ENCODE results near the gene OTUD7B.
"Not testable (repeated sequence)": the region's sequence is repeated elsewhere in the genome, so short reads cannot be mapped to it uniquely, and the experiment has no call there.

OTUD7B gene

DNA sequence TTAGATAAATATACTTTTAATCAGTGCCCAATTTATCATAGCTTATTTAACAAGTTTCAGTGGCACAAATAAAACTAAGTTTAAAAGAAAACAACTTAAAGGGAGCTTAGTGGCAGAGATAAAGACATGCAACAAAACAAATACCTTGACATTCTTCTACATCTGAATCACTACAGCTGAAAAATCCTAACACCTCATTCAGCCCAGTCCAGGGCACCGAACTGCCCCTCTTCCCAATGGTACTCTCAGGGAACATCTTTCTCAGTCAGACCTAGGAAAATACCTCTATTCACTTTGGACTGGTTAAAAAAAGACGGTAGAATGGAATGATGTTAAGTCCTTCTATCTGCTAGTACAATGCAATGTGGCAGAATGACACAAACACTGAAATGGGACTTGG lies 8.3 kb downstream of the OTUD7B start:
- no peak for DNase-seq (ENCODE audit: low read depth)

DNA sequence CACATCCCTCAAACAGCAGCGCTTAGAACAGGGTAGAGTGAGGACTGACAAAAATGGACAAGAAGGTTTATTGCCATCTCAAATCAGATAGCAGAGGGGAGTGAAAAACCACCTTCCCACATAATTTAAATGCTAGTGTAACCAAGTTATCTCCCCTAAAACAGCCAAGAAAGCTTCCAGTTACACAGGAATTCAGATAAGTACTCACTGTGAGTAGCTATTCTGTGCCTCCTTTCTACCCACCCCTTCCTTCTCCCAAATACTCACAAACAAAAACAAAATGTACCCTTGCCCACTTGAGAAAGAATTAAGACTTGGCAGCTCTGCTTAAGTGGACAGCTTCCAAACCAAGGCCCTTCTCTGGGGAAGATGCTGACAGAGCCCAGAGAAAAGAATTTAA lies 9.1 kb downstream of the OTUD7B start:
- no peak for DNase-seq (ENCODE audit: low read depth)

DNA sequence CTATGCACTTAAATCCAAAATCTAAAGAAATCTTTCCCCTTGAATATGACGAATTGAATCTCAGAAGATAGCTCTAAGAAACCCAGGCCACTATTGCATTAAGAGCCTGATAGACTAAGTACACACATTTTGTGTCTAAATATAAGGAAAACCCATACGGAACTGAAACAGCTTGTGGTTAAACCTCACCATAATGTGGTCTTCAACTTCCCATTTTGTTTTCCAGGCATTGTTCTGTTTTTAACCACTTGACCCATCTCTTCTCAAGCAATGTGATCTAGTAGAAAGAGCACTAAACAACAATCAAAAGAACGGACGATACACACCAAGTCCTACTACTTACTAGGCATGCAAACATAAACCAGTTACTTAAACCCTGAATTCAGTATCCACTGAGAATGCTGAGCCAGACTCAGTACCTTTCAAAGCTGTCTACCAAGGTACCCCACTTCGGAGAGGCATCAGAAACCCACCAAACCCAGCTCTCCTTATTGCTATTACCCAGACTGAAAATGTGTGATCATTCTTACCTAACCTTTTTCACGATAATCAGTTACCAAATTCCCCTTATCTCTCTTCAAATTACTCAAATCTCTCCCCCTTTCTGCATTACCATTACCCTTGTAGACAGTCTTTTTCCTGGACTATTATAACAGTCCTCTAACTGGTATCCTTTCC lies 12.8 kb downstream of the OTUD7B start:
- DNase-seq (ENCODE audit: low read depth): no peak

DNA sequence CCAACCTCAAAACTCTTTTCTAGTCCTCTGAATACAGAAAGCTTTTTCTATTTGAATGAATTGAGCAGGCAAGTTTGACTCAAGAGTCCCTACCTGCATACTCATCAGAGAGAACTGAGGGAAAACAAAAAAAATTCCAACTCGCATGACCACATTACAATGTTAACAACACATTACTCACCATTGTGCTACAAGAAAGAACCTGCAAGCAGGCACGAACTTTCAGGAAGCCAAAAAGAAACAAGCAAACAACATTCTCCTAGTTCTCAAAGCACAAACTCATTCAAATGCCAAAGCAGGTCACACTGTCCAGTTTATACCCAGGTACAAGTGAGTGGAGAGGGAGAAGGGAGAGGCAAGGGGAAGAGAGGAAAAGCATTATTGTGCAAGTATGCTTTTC lies 14.6 kb downstream of the OTUD7B start:
- no peak for DNase-seq (ENCODE audit: low read depth)

DNA sequence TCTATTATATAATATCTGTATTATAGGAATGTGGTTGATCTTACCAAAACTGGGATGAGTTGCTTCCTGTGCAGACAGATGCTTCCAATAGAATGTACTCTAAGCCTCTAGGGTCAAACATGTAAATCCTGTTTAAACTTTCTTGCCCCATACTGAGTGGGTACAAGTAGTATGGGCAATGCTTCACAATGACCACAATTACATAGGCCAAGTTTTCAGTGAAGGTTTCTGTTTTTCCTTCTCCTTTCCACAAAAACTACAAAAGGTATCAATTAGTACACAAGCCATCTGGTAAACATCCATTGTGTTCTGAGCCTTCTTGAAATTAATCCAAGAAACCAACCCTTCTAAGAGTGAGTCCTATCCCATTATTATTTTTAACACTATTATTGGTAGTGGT lies 16.8 kb downstream of the OTUD7B start:
- DNase-seq (ENCODE audit: low read depth): no peak

DNA sequence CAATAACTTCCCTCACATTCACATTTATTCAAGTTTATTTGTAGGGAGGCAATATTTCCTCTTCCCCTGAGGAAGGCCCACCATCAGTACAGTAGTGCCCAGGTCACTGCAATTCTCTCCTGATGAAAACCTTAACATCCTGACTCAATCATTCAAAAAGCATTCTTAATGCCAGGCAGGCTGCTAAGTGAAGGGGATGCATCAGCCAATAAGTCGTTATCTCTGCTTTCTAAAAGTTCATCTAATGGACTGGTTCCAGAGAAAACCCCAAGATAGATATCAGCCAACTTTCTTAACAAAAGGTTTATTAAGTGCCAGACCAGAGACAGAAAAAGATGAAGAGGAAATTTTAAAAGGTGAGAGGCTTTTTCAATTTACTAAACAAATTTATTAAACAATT lies 17.3 kb downstream of the OTUD7B start:
- no peak for DNase-seq (ENCODE audit: low read depth)

DNA sequence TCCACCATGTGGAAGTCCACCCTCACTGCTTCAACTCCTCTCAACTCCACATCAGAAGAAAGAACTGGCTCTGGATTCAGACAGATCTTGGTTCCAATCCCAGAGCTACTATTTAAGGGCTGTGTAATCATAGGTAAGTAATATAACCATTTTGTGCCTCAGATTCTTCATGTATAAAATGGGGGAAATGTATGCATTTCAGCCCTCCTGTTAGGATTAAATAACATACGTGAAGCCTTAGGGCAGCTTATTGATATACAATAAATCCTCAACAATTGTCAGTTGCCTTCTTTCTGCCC lies 23.3 kb downstream of the OTUD7B start:
- no peak for DNase-seq (ENCODE audit: low read depth)

DNA sequence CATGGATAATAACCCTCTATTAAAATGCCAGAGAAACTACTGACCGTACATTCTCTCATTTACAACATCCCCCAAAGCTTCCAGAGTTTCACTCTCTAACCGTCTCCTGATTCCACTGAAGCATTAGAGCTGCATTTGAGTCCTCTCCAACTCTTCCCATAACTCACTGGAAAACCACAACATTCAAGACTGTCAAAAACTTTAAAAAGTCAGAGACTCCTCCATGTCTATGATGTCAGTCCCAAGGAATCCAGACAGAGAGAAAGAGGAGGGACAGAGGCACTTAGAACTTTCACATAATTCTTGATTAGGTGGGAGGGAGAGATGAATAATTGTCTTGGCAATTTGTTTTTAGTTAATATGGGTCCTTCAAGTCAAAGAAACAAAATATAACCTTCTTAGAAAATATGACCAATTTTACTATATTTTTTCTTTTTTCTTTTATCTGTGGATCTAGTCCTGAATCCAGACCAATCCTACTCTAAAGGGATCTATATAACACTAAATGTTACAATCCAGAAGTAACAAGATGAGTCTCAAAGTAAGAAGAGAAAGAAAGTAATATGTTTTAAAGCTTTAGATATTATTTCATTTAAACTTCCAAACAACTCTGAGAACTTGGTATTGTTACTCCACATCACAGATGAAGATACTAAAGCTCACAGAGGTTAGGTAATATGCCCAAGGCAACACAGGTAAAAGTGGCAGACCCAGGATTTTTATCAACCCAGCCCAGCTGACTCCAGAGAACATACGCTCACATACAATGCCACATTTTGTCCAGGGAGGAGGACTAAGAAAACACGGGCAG lies 23.8 kb downstream of the OTUD7B start:
- DNase-seq (ENCODE audit: low read depth): peak; percentile 91

DNA sequence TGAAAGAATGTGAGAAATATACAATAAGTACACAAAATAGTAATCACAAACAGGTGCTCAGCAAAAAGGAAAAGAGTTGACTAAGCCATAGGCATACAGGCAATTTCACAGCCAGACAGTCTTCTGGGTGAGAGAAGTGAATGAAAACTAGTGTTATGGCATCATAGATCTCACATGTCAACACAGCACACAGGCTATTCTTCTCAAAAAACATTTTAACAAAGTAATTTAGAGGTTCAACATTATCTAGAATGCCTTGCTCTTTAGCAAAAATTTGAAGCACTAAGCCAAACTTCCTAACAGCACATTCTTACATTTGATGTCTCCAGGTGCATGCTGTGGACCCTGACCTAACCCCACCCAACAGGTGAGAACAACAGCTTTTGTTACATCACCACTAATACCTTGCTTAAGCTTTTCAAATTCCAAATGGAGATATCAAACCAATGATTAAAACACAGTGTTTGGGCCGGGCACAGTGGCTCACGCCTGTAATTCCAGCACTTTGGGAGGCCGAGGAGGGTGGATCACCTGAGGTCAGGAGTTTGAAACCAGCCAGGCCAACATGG lies 30.5 kb downstream of the OTUD7B start:
- DNase-seq (ENCODE audit: low read depth): no peak

DNA sequence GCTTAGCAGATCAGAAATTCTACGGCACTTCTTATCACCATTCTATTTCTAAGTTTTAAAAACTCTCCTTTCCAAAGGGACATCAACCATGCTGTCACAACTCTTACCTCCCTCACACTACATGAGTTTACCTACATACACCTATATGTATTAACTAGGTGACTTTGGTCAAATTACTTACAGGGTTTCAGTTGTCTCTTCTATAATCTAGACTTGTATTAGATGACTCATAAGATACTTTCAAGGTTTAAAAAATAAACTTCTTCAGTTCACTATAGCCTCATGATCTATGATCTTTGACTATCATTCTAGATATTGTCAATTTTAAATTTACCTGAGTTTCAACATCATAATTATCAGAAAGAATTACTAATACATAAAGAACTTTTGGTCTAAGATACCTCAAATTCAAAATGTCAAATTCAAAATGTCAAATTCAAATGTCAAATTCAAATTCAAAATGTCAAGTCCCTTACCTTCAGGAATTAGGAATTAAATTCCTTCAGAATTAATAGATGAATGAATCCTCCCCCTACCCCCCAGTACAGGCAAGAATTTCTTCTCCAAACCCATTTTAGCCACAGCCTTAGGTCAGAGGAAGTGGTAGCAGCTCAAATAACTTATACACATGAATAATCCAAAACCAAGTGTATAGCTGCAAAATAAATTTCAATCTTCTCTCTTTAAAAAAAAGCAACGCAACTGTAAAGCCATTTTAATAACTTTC lies 31.1 kb downstream of the OTUD7B start:
- no peak for DNase-seq (ENCODE audit: low read depth)

DNA sequence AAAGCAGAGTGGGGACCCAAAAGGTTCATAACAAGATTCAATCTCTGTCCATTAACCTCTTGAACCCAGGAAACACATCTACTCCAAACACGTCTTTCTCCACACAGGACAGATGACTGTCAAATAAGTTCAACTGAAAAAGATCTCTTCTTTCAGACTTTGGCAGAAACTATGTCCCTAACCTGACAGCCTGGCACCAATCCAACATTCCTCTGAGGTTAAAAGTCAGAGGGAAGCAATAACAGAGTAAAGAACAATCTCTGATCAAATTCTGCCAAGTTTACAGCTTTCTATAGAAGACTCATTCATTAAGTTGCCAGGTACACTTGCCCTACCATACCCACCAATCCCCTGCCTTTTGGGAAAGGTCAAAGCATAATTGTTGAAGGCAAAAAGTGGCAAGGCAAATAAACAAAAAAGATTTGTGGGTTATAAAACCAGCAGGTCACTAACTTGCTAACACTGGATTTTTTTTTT lies 31.9 kb downstream of the OTUD7B start:
- no peak for DNase-seq (ENCODE audit: low read depth)

DNA sequence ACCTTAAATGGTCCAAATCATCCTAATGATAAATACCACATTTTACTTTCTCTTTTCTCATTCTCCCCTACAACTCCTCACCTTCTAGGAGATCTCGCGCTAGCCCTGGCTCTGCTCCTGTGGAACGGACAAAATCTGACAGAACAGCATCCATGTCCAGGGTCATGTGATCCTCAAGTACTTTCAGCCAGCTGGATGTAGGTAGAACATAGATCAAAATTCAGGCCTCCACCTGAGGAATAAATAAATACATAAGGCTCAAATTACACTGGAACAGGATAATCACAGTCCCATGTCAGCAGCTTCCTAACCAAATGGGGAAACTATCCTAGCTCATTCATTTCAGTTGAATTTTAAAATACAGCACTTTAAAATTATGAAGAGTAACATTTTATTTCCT lies 33.2 kb downstream of the OTUD7B start:
- no peak for DNase-seq (ENCODE audit: low read depth)

DNA sequence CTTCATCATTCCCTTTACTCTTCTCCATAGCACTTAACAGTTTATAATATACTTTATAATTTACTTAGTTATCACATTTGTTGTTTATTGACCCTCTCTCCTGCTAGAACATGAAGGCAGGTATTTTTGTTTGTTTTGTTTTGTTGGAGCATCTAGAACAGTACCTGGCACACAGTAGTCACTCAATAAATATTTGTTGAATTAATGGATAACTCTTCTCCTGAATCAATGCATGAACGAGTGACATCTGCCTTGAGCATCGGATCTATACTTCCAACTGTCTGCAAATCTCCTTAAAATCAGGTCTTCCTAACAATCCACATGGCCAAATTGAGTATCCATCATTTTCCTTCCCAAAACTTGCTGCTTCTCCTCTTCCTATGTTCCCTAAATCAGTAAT lies 38.0 kb downstream of the OTUD7B start:
- DNase-seq (ENCODE audit: low read depth): no peak

DNA sequence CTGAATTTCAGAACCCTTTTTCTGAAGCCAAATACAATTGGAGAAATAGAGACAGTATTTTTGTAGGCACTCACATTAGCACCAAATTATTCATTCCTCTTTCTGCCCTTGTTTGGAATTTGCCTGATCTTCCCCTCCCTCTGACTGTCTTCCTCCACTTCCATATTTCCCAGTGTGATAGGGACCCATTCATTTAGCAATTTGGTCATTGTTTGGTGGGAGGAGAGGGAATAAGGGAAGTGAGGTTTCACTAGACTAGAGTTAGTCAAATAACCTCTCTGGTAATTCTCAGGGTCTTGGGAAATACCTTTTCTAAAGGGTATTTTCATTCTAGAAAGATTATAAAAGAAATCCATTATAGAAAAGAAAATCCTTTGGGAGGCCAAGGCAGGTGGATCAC lies 42.9 kb downstream of the OTUD7B start:
- DNase-seq (ENCODE audit: low read depth): no peak

DNA sequence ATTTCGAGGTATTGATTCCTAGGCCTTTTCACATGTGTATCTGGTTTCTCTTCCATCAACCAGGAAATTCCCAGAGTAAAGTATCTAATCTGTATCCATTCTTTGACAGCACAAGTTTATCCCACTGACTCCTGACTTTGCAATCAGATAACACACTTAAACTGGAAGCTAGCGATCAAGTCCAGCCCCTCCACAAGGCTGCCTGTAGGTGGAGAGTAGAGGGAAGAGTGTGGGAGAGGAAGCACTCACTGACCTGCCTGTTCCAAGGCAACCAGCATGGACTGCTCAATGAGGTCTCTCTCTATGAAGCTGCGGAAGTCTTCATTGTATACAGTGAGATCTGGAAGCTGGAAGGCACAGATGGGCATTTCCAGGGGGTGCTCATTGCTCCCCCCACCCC lies 43.5 kb downstream of the OTUD7B start:
- no peak for DNase-seq (ENCODE audit: low read depth)

DNA sequence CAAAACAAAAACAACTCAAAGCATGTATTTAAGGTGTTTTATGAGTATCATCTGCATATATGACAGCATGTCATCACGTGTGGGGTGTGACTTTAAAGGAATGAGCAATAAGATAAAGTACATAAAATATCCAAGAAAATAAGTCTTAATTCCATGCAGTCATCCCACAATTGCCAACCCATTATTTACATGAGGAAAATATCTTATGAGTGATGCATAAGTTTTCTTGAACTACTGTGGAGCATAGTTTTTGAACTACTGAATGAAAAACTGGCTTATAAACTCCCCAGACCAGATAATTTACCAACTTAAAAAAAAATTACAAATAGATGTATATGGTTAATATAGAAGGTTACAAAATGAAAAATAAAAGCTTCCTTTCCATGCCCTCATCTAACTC lies 44.1 kb downstream of the OTUD7B start:
- DNase-seq (ENCODE audit: low read depth): no peak

DNA sequence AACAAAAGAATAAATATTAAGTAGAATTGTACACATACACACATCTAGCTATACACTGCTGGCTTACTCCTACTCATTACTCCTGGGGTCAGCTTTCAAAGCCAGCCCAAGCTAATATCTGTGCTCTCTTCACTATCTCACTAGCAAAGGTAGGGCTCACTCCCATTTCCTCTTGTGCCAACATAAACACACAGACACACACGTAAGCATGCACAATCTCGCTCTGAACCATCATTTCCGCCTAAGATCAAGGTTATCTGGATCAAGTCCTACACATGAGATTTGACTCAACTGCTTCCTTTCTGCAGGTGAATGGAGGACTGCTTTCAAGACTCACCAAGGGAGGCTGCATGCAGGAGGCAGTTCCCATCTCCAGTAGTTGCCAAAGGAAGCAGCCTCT lies 45.1 kb downstream of the OTUD7B start:
- DNase-seq (ENCODE audit: low read depth): no peak

DNA sequence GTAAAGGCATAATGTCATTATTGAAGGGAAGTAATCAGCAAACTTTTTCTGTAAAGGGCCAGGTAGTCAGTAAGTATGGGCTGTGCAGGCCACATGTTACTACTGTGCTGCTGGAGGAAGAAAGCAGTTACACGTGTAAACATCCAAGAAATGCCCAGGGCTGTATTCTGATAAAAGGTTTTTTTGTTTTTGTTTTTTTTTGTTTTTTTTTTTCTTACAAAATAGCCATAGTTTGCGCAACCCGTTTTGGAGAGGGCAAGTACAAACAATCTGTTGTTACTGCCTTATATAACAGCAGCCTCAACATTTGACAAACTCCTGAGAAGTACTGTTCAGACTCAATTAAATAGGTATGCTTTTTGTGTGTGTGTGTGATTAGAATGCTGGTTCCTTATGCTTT lies 47.2 kb downstream of the OTUD7B start:
- no peak for DNase-seq (ENCODE audit: low read depth)

DNA sequence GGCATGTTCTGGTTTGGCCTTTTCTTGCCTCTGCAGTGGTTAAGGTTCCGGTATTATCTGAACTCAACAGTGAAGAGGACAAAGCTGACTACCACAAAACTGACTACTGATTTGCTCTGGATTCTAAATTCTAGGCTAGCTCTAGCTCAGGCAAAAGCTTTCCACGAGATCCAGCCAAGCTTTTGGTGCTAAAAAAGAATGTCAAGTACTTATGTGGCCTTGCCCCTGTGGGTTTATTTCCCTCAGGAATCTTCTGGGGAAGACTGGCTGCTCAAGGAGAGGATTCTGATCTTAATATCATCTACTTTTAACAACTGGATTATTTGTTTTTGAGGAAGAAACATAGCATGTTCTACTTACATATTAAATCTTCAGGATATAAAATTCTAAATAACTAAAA lies 47.8 kb downstream of the OTUD7B start:
- DNase-seq (ENCODE audit: low read depth): no peak

DNA sequence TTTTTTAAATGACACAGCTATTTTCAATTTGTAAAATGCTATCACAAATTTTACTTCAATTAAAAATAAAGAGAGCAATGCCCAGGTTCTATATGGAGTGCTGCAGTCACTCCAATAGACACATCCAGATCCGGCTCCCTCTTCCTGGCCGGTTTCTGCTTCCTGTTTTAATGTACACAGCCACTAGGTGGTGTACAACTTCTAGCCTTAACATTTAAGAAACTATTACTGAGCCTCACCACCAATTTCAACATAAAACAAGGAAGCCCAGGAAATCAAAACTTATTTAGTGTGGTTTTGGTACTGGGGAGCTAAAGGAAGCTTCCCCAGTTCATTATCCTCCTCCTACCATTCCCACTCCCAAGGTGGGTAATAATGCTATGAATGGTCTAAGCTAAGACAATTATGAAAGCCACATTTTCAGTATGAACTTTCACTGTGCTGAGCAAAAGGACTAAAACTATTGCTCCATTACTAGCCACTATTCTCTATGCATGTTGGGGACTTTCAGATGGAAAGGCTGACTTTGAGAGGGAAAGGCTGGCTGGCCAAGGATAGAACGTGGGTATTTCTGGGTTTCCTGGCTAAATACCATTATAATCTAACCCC lies 48.4 kb downstream of the OTUD7B start:
- DNase-seq (ENCODE audit: low read depth): no peak

DNA sequence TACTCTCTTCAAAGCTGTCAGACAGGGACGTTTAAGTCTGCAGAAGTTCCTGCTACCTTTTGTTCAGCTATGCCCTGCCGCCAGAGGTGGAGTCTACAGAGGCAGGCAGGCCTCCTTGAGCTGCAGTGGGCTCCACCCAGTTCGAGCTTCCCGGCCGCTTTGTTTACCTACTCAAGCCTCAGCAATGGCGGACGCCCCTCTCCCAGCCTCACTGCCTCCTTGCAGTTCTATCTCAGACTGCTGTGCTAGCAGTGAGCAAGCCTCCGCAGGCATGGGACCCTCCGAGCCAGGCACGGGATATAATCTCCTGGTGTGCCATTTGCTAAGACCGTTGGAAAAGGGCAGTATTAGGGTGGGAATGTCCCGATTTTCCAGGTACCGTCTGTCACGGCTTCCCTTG lies 53.0 kb downstream of the OTUD7B start:
- not testable (repeated sequence) for DNase-seq (ENCODE audit: low read depth)

DNA sequence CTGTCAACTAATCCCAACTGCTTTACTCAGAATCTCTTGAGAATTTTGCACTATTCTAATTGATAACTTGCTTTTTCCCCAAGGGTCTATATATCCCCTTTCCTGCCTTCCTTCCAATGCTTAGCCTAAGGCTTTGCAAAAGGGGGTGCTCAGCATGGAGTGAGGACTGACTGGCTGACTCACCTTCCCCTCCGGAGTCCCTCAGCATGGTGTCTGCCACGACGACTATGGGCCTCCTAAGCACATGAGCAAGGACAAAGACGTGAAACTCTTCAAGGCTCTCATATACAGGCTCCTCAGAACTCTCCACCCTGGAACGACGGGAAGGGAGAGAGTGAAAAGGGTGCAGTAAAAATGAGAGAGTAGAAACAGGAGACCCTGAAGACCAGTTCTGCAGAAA lies 60.6 kb downstream of the OTUD7B start:
- no peak for DNase-seq (ENCODE audit: low read depth)

DNA sequence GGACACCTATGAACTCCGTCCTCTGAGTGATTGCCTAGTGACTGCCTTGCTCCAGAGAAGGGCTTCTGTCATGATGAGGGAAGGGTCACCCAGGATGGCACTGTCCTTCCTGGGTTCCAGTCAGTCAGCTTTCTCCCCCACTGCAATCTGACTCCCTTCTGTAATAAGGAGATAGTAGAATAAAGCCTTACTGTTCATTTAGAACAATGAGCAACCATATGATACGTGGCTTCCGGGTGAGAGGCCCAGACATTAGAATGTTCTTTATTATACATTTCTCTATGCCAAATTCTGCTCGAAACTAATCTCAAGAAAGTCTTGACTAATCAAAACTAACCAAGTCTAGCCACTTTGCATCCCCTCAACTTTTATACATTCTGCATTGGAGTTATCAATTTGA lies 65.3 kb downstream of the OTUD7B start:
- DNase-seq (ENCODE audit: low read depth): no peak

Data from GM04503 (cell line).